Keratinocyte (primary cell): ENCODE results near the gene NAT9. TPM values are rescaled to one million over a fixed set of nuclear protein-coding genes. Genes with fewer than 3 reads are reported as not detected.

Experiments
- DNase-seq: peaks from one replicate; pipeline ENCODE4 v3.0.0-alpha.2; 2011; ENCODE audit warnings: low read depth, missing footprints, low spot score
- FAIRE-seq: peaks from 2 replicates; lab custom pipeline; 2011; peaks lifted over from hg19 to GRCh38; lab: Jason Lieb, UNC
- H2AFZ ChIP-seq: 2 replicates; pipeline ENCODE4 v1.6.0; 2012; ENCODE audit warnings: low read length, control low read depth, inconsistent platforms; ENCODE audit not compliant: control insufficient read depth
- H3K27ac ChIP-seq: 2 replicates; pipeline ENCODE4 v1.5.1; 2011; ENCODE audit warnings: low read length; ENCODE audit not compliant: control insufficient read depth, insufficient read depth
- H3K27me3 ChIP-seq: 3 replicates; pipeline ENCODE4 v1.6.0; 2011; ENCODE audit warnings: low read length; ENCODE audit not compliant: control insufficient read depth, insufficient read depth; ENCODE audit errors: extremely low read depth
- H3K36me3 ChIP-seq, 2 experiments: 2 replicates in 1 of 2; 3 replicates in 1 of 2; pipeline ENCODE4 v1.5.1; 2011; ENCODE audit warnings: low read length in 2 of 2, mild to moderate bottlenecking in 1 of 2; ENCODE audit not compliant: control insufficient read depth in 2 of 2, insufficient read depth in 2 of 2; ENCODE audit errors: extremely low read depth in 1 of 2
- H3K4me1 ChIP-seq: 3 replicates; pipeline ENCODE4 v1.5.1; 2011; ENCODE audit warnings: low read length; ENCODE audit not compliant: control insufficient read depth, insufficient read depth; ENCODE audit errors: extremely low read depth
- H3K4me2 ChIP-seq: 3 replicates; pipeline ENCODE4 v1.6.0; 2011; ENCODE audit warnings: low read depth, low read length; ENCODE audit not compliant: control insufficient read depth, insufficient read depth; ENCODE audit errors: extremely low read depth
- H3K4me3 ChIP-seq, 3 experiments: fragments of 200-600 bp in 1 of 3; sonication (generic) in 1 of 3; 2 replicates in 2 of 3; 3 replicates in 1 of 3; pipeline ENCODE4 v1.5.1; 2011 to 2016; ENCODE audit warnings: low read length in 3 of 3, mild to moderate bottlenecking in 3 of 3, control low read depth in 2 of 3, inconsistent platforms in 1 of 3, low read depth in 1 of 3, mixed read lengths in 1 of 3, mixed run types in 1 of 3, moderate library complexity in 1 of 3; ENCODE audit not compliant: control insufficient read depth in 2 of 3, insufficient read depth in 2 of 3; ENCODE audit errors: extremely low read depth in 1 of 3
- H3K79me2 ChIP-seq: 2 replicates; pipeline ENCODE4 v1.6.0; 2012; ENCODE audit warnings: low read length; ENCODE audit not compliant: control insufficient read depth, insufficient read depth
- H3K9ac ChIP-seq: 3 replicates; pipeline ENCODE4 v1.6.0; 2011; ENCODE audit warnings: low read length; ENCODE audit not compliant: control insufficient read depth, insufficient read depth; ENCODE audit errors: extremely low read depth
- H3K9me1 ChIP-seq: 3 replicates; pipeline ENCODE4 v1.6.0; 2011; ENCODE audit warnings: low read length; ENCODE audit not compliant: control insufficient read depth, insufficient read depth; ENCODE audit errors: extremely low read depth
- H3K9me3 ChIP-seq: 2 replicates; pipeline ENCODE4 v1.5.1; 2012; ENCODE audit warnings: low read depth, low read length; ENCODE audit not compliant: control insufficient read depth
- H4K20me1 ChIP-seq: 3 replicates; pipeline ENCODE4 v1.6.0; 2011; ENCODE audit warnings: low read length; ENCODE audit not compliant: control insufficient read depth, insufficient read depth; ENCODE audit errors: extremely low read depth
- CTCF ChIP-seq, 3 experiments: IDR thresholded peaks in 1 of 3; conservative IDR thresholded peaks in 1 of 3; optimal IDR thresholded peaks in 1 of 3; 2 replicates in 2 of 3; 3 replicates in 1 of 3; pipeline versions ENCODE3 to v1.5.1; 2011; ENCODE audit warnings: low read length in 3 of 3, mild to moderate bottlenecking in 3 of 3, moderate library complexity in 2 of 3, control low read depth in 1 of 3, inconsistent platforms in 1 of 3; ENCODE audit not compliant: insufficient read depth in 2 of 3; ENCODE audit errors: extremely low read depth in 1 of 3
- EZH2 ChIP-seq: IDR thresholded peaks from one replicate; pipeline ENCODE4 v1.6.1; 2012; ENCODE audit warnings: inconsistent platforms, mild to moderate bottlenecking, low read length, moderate library complexity
- dilution Hi-C: fragments of 300-500 bp; cut with MboI; formaldehyde crosslinking; loops from one replicate; pipeline ENCODE4 v1.7.0; 2020; ENCODE audit warnings: low sequenced_read_pairs; ENCODE audit not compliant: extremely low pct_ligation_motif_present
- polyA plus RNA-seq, 5 experiments: library from polyadenylated mRNA; depleted of rRNA in 3 of 5; stranded (reverse) in 3 of 5; stranded (forward) in 1 of 5; unstranded in 1 of 5; fragments of >200 nt; gene quantifications; 1 replicate in 1 of 5; 2 replicates in 3 of 5; 3 replicates in 1 of 5; pipeline versions ENCODE4 v1.2.1 to v1.2.3, GENCODE V29; 2011 to 2012; ENCODE audit warnings: missing spikeins in 2 of 5, low read depth in 1 of 5, low replicate concordance in 1 of 5

NAT9 gene
- polyA plus RNA-seq, 1 donor (not counting 4 experiments of a cell fraction or from before 2014, with no cell fraction given), result 34.6 TPM

- no peaks in the 10 kb centered on the region for H3K9me1 ChIP-seq
- H3K9ac ChIP-seq, result no peak overlapping the region
- no peak overlapping the region for H3K27ac ChIP-seq
- H4K20me1 ChIP-seq, result no peaks in the 10 kb centered on the region
- DNase-seq (no peak), FAIRE-seq (no peak)
- H3K4me1 ChIP-seq, result peaks cover 21% of the 10 kb centered on the region
- no peaks in the 10 kb centered on the region for H3K9me3 ChIP-seq
- dilution Hi-C loops, result no loop called here
- H3K27me3 ChIP-seq, result no peaks in the 10 kb centered on the region
- H3K79me2 ChIP-seq, result no peaks in the 10 kb centered on the region
- TF ChIP-seq EZH2, result no peak
- peaks cover 3 to 7% of the 10 kb centered on the region in 2 experiments for H3K36me3 ChIP-seq
- no peak overlapping the region for H3K4me3 ChIP-seq
- H3K4me2 ChIP-seq, result no peak overlapping the region
- no peak overlapping the region for H2AFZ ChIP-seq
Observed at GRCh38 chr17:74785981-74786360, 9.8 kb upstream of the NAT9 start.

GRCh38 chr17:74785096-74785980 lies 9.2 kb upstream of the NAT9 start:
- Histone ChIP-seq H3K36me3 (peaks cover 4 to 10% of the 10 kb centered on the region in 2 experiments), H3K9ac (no peak overlapping the region), H3K9me3 (no peaks in the 10 kb centered on the region), H3K9me1 (no peaks in the 10 kb centered on the region), H3K27me3 (no peaks in the 10 kb centered on the region), H2AFZ (no peak overlapping the region), H4K20me1 (no peaks in the 10 kb centered on the region), H3K4me3 (no peak overlapping the region), H3K4me1 (peaks cover 15% of the 10 kb centered on the region), H3K4me2 (no peak overlapping the region), H3K27ac (no peak overlapping the region), H3K79me2 (no peaks in the 10 kb centered on the region)
- dilution Hi-C loops, result no loop called here
- no peak for FAIRE-seq
- TF ChIP-seq EZH2 (no peak), CTCF (optimal IDR thresholded peaks at IDR 0.05 in 1 of 3, IDR thresholded peaks at IDR 0.05 in 1 of 3, conservative IDR thresholded peaks at IDR 0.05 in 1 of 3; ENCODE audit: extremely low read depth in 1 of 3, insufficient read depth in 2 of 3, low read length in 3 of 3) (peak in 2 of 3 experiments; percentile 7 to 10)
- no peak for DNase-seq
